SK-N-SH (cell line): ENCODE results near the gene EPB41L1. TPM values are rescaled to one million over a fixed set of nuclear protein-coding genes. Genes with fewer than 3 reads are reported as not detected.

Source experiments
- CTCF ChIA-PET: fragments of 300-600, 350-600 bp; formaldehyde crosslinking; extraction: SDS; loops from one replicate; lab custom pipeline; 2021; lab: Yijun Ruan, JAX
- POLR2A ChIA-PET: fragments of 350-600 bp; sonication (Branson Sonifier 250); formaldehyde crosslinking; extraction: SDS; loops from one replicate; lab custom pipeline; 2020; ENCODE audit warnings: antibody characterized with exemption, inconsistent platforms; lab: Yijun Ruan, JAX
- DNase-seq: peaks from one replicate; pipeline ENCODE4 v3.0.0; 2012
- H2AFZ ChIP-seq: fragments of 200-600 bp; sonication (generic); 2 replicates; pipeline ENCODE4 v1.8.1; 2016; ENCODE audit warnings: antibody characterized with exemption, mild to moderate bottlenecking, low read depth
- H3F3A ChIP-seq: fragments of 200-600 bp; sonication (generic); replicated peaks from 2 replicates; pipeline ENCODE3; 2016; ENCODE audit warnings: antibody characterized with exemption, mild to moderate bottlenecking; ENCODE audit not compliant: insufficient read depth
- H3K27ac ChIP-seq, 2 experiments: fragments of 200-500 bp in 1 of 2; fragments of 200-600 bp in 1 of 2; sonication (Bioruptor generic) in 1 of 2; sonication (generic), shearing (Covaris generic) in 1 of 2; 2 replicates each; pipeline versions ENCODE4 v1.5.1 to v1.6.1; 2014 to 2016; ENCODE audit warnings: low read depth in 2 of 2, inconsistent platforms in 1 of 2, low read length in 1 of 2, mild to moderate bottlenecking in 1 of 2, mixed read lengths in 1 of 2
- H3K27me3 ChIP-seq: fragments of 200-600 bp; sonication (generic), shearing (Covaris generic); 2 replicates; pipeline ENCODE4 v1.6.1; 2016; ENCODE audit warnings: mixed run types; ENCODE audit not compliant: insufficient read depth
- H3K36me3 ChIP-seq, 2 experiments: fragments of 200-500 bp in 1 of 2; fragments of 200-600 bp in 1 of 2; sonication (Bioruptor generic) in 1 of 2; sonication (generic) in 1 of 2; replicated peaks in 1 of 2; 2 replicates each; pipeline versions ENCODE3 to v1.5.1; 2014 to 2016; ENCODE audit warnings: low read length in 1 of 2, mild to moderate bottlenecking in 1 of 2; ENCODE audit not compliant: insufficient read depth in 2 of 2, control insufficient read depth in 1 of 2
- H3K4me1 ChIP-seq, 2 experiments: fragments of 200-500 bp in 1 of 2; fragments of 200-600 bp in 1 of 2; sonication (Bioruptor generic) in 1 of 2; sonication (generic), shearing (Covaris generic) in 1 of 2; 2 replicates each; pipeline versions ENCODE4 v1.5.1 to v1.6.1; 2014 to 2016; ENCODE audit warnings: low read depth in 1 of 2, low read length in 1 of 2, mixed run types in 1 of 2; ENCODE audit not compliant: insufficient read depth in 2 of 2, control insufficient read depth in 1 of 2
- H3K4me2 ChIP-seq: fragments of 200-600 bp; sonication (generic), shearing (Covaris generic); 2 replicates; pipeline ENCODE4 v1.6.1; 2017; ENCODE audit warnings: mixed run types
- H3K4me3 ChIP-seq, 2 experiments: fragments of 200-500 bp in 1 of 2; fragments of 200-600 bp in 1 of 2; sonication (Bioruptor generic) in 1 of 2; sonication (generic), shearing (Covaris generic) in 1 of 2; 2 replicates each; pipeline versions ENCODE4 v1.5.1 to v1.8.1; 2014 to 2016; ENCODE audit warnings: low read depth in 2 of 2, inconsistent platforms in 1 of 2, low read length in 1 of 2, mild to moderate bottlenecking in 1 of 2, mixed read lengths in 1 of 2, moderate library complexity in 1 of 2
- H3K79me2 ChIP-seq: fragments of 200-600 bp; sonication (generic); 2 replicates; pipeline ENCODE4 v1.8.1; 2017; ENCODE audit warnings: mild to moderate bottlenecking; ENCODE audit not compliant: insufficient read depth
- H3K9ac ChIP-seq: fragments of 200-600 bp; sonication (generic); 2 replicates; pipeline ENCODE4 v1.6.1; 2017; ENCODE audit warnings: mixed run types
- H3K9me2 ChIP-seq: fragments of 200-600 bp; sonication (generic); 2 replicates; pipeline ENCODE4 v1.6.1; 2017; ENCODE audit warnings: mixed run types
- H3K9me3 ChIP-seq: fragments of 200-600 bp; sonication (generic); 2 replicates; pipeline ENCODE4 v1.6.1; 2017; ENCODE audit warnings: mixed run types, mild to moderate bottlenecking, moderate library complexity
- H4K20me1 ChIP-seq: fragments of 200-600 bp; sonication (generic); 2 replicates; pipeline ENCODE4 v1.6.1; 2017; ENCODE audit warnings: mild to moderate bottlenecking, mixed run types; ENCODE audit not compliant: insufficient read depth
- ELF1 ChIP-seq: IDR thresholded peaks from 2 replicates; pipeline ENCODE4 v1.4.0; 2012
- FOXJ3 ChIP-seq: sonication (generic); formaldehyde crosslinking; IDR thresholded peaks from 2 replicates; pipeline ENCODE4 v1.5.1; 2020; ENCODE audit warnings: mild to moderate bottlenecking, missing genetic modification reagents
- GABPA ChIP-seq: IDR thresholded peaks from 2 replicates; pipeline ENCODE4 v1.4.0; 2012; ENCODE audit warnings: low read depth, mild to moderate bottlenecking
- MEF2A ChIP-seq: IDR thresholded peaks from 2 replicates; pipeline ENCODE4 v1.4.0; 2012; ENCODE audit warnings: low read depth, borderline replicate concordance
- RAD21 ChIP-seq: IDR thresholded peaks from 2 replicates; pipeline ENCODE4 v1.6.1; 2012; ENCODE audit warnings: mild to moderate bottlenecking, low read length
- SMC3 ChIP-seq: IDR thresholded peaks from 2 replicates; pipeline ENCODE4 v1.6.1; 2012; ENCODE audit warnings: low read depth, low read length, improper control_type of control experiment
- WGBS: methylation state at CpG from one replicate; pipeline ENCODE4 v1.1.6; 2017; ENCODE audit warnings: low lambda C conversion rate; 5-methylcytosine and 5-hydroxymethylcytosine counted together
- polyA plus RNA-seq, 3 experiments: library from polyadenylated mRNA; depleted of rRNA; stranded (reverse); fragments of >200 nt; gene quantifications; 2 replicates each; pipeline ENCODE4 v1.2.3, GENCODE V29; 2012
- TF ChIP-seq, protein P1 (sequence below): fragments of 200-600 bp; sonication (generic); IDR thresholded peaks from 2 replicates; pipeline ENCODE4 v1.6.1; 2017; ENCODE audit warnings: antibody characterized with exemption, mild to moderate bottlenecking, moderate library complexity
- TF ChIP-seq, protein P2 (sequence below): IDR thresholded peaks from 2 replicates; pipeline ENCODE4 v1.4.0; 2012; ENCODE audit warnings: low read depth, borderline replicate concordance
- TF ChIP-seq, protein P3 (sequence below): IDR thresholded peaks from 2 replicates; pipeline ENCODE4 v1.6.1; 2012; ENCODE audit warnings: mild to moderate bottlenecking, low read depth, low read length, moderate library complexity

The EPB41L1 gene
- polyA plus RNA-seq, 1 of the 3 experiments (the other 2 are of a cell fraction), result 26.1 TPM

DNA sequence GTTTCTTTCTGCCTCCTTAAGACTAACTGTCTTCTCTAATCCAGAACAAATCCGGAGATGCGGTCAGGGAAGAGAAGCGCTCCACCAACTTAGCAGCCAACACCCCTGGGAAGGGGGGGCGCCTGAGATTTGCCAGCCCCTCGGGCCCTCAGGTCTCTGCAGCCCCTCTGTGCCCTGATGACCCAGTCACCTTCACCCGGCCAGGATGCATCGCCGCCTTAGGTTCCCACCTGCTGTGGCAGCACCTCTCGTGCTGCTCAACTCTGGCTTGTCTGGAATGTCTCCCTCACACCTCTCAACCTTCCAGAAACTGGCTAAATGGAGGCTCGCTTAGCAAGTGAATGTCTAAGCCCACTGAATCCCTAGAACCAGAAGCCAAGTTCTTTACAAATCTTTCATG, 53.7 kb downstream of the EPB41L1 start (continued):
- TF ChIP-seq, protein P1, sequence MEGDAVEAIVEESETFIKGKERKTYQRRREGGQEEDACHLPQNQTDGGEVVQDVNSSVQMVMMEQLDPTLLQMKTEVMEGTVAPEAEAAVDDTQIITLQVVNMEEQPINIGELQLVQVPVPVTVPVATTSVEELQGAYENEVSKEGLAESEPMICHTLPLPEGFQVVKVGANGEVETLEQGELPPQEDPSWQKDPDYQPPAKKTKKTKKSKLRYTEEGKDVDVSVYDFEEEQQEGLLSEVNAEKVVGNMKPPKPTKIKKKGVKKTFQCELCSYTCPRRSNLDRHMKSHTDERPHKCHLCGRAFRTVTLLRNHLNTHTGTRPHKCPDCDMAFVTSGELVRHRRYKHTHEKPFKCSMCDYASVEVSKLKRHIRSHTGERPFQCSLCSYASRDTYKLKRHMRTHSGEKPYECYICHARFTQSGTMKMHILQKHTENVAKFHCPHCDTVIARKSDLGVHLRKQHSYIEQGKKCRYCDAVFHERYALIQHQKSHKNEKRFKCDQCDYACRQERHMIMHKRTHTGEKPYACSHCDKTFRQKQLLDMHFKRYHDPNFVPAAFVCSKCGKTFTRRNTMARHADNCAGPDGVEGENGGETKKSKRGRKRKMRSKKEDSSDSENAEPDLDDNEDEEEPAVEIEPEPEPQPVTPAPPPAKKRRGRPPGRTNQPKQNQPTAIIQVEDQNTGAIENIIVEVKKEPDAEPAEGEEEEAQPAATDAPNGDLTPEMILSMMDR, result no peak
- TF ChIP-seq MEF2A (no peak), FOXJ3 (CRISPR knock-in tag) (no peak), ELF1 (no peak)
- TF ChIP-seq, protein P2, sequence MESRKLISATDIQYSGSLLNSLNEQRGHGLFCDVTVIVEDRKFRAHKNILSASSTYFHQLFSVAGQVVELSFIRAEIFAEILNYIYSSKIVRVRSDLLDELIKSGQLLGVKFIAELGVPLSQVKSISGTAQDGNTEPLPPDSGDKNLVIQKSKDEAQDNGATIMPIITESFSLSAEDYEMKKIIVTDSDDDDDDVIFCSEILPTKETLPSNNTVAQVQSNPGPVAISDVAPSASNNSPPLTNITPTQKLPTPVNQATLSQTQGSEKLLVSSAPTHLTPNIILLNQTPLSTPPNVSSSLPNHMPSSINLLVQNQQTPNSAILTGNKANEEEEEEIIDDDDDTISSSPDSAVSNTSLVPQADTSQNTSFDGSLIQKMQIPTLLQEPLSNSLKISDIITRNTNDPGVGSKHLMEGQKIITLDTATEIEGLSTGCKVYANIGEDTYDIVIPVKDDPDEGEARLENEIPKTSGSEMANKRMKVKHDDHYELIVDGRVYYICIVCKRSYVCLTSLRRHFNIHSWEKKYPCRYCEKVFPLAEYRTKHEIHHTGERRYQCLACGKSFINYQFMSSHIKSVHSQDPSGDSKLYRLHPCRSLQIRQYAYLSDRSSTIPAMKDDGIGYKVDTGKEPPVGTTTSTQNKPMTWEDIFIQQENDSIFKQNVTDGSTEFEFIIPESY, result no peak

DNA sequence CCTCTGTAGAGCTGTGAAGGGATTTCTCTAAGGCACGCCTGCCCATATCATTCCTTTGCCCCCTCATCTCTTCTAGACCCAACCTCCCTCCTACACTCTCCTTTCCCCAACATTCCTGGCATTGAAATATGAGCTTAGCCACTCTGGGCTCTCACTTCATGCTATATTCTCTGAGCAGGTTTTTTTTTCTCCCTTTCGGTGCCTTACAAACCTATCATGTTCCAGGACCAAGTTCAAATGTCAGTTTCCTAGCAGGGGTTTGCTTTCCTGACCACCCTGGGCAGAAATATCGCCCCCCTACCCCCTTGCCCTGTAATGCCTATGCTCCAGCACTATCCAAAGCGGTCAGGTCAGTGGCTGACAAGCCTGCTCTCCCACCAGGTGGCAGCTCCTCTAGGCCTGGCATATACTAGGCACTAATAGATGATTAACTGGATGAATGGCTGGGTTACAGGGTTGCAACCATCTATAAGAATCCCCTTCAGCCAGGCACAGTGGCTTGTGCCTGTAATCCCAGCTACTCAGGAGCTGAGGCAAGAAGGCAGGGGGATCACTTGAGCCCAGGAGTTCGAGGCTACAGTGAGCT, 56.0 kb downstream of the EPB41L1 start:
- Histone ChIP-seq H3K27ac (no peak overlapping the region), H3K4me3 (no peak overlapping the region), H3K27me3 (no peaks in the 10 kb centered on the region), H3K4me1 (no peaks in the 10 kb centered on the region), H3K79me2 (no peaks in the 10 kb centered on the region), H3K36me3 (peaks cover 0 to 19% of the 10 kb centered on the region in 2 experiments), H3K9ac (no peak overlapping the region), H3K9me3 (no peaks in the 10 kb centered on the region), H3K4me2 (no peak overlapping the region), H2AFZ (no peak overlapping the region), H3F3A (no peaks in the 10 kb centered on the region), H4K20me1 (no peaks in the 10 kb centered on the region), H3K9me2 (no peaks in the 10 kb centered on the region)
- 84% methylated on average over 5 of the region's 5 CpGs for WGBS
- no peak for DNase-seq
- POLR2A ChIA-PET, result interaction anchor here (0.5 kb wide), 1 partner anchor 42 kb away, joined by 3 read pairs; no protein-coding TSS in a partner anchor
- CTCF ChIA-PET, result interaction anchor here (0.9 to 16.0 kb wide), 7 partner anchors 8 to 228 kb away, joined by 3 to 219 read pairs (median 9); no protein-coding TSS in a partner anchor
- TF ChIP-seq, protein P3, sequence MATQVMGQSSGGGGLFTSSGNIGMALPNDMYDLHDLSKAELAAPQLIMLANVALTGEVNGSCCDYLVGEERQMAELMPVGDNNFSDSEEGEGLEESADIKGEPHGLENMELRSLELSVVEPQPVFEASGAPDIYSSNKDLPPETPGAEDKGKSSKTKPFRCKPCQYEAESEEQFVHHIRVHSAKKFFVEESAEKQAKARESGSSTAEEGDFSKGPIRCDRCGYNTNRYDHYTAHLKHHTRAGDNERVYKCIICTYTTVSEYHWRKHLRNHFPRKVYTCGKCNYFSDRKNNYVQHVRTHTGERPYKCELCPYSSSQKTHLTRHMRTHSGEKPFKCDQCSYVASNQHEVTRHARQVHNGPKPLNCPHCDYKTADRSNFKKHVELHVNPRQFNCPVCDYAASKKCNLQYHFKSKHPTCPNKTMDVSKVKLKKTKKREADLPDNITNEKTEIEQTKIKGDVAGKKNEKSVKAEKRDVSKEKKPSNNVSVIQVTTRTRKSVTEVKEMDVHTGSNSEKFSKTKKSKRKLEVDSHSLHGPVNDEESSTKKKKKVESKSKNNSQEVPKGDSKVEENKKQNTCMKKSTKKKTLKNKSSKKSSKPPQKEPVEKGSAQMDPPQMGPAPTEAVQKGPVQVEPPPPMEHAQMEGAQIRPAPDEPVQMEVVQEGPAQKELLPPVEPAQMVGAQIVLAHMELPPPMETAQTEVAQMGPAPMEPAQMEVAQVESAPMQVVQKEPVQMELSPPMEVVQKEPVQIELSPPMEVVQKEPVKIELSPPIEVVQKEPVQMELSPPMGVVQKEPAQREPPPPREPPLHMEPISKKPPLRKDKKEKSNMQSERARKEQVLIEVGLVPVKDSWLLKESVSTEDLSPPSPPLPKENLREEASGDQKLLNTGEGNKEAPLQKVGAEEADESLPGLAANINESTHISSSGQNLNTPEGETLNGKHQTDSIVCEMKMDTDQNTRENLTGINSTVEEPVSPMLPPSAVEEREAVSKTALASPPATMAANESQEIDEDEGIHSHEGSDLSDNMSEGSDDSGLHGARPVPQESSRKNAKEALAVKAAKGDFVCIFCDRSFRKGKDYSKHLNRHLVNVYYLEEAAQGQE, result no peak
- TF ChIP-seq GABPA (no peak), SMC3 (0 out of 2 replicates have a peak, but pooled peaks have one; percentile 9), RAD21 (peak; percentile 6; the same call in 1 of the 2 replicates)
- TF ChIP-seq, protein P1, result 0 out of 2 replicates have a peak, but pooled peaks have one; percentile 11
